WI38 (cell line): ENCODE results near the gene FMNL2.

ENCODE experiments used
- H3K4me3 ChIP-seq: 2 replicates; pipeline ENCODE4 v1.5.1; 2011; ENCODE audit warnings: low read depth, mild to moderate bottlenecking, control low read depth, low read length
- CTCF ChIP-seq: IDR thresholded peaks from 2 replicates; pipeline ENCODE4 v1.5.1; 2012; ENCODE audit warnings: low read depth, mild to moderate bottlenecking, control low read depth, low read length

The FMNL2 gene

GRCh38 chr2:152584301-152584700 is 249.3 kb downstream of the FMNL2 start:
- no peak for TF ChIP-seq CTCF
- H3K4me3 ChIP-seq, result no peak overlapping the region

GRCh38 chr2:152585830-152586484 is 251.0 kb downstream of the FMNL2 start:
- H3K4me3 ChIP-seq, result no peak overlapping the region
- TF ChIP-seq CTCF, result no peak

GRCh38 chr2:152587187-152587947 is 252.4 kb downstream of the FMNL2 start:
- no peak overlapping the region for H3K4me3 ChIP-seq
- TF ChIP-seq CTCF, result no peak

DNA sequence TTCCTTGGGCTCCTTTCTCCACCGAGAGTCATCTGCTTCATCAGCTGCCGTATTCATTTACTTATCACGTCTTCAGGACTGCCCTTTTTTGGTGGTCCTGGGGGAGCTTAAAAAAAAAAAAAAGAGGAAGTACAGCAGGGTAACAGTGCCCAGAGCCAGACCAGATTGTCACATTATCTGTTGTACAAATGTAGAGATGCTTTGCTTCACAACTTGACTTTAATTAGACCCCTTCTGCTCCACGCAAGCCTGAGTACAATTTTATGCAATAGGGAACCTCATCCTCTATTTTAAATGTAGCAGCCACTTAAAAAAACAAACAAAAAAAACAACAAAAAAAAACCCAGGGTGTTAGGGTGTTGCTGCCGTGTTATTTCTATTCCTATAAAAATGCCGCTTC is 254.0 kb downstream of the FMNL2 start:
- TF ChIP-seq CTCF, result no peak
- no peak overlapping the region for H3K4me3 ChIP-seq

GRCh38 chr2:152594022-152594766 is 259.2 kb downstream of the FMNL2 start:
- TF ChIP-seq CTCF, result no peak
- no peak overlapping the region for H3K4me3 ChIP-seq

GRCh38 chr2:152594792-152595191 is 259.8 kb downstream of the FMNL2 start:
- no peak overlapping the region for H3K4me3 ChIP-seq
- TF ChIP-seq CTCF, result no peak
